GM18507 (cell line): ENCODE measurements around the gene SULT1C4.
"Not testable (repeated sequence)": the region's sequence is repeated elsewhere in the genome, so short reads cannot be mapped to it uniquely, and the experiment has no call there.

Experiments
- DNase-seq: peaks from one replicate; pipeline ENCODE4 v3.0.0; 2011; ENCODE audit warnings: low read depth; ENCODE audit not compliant: insufficient read length; ENCODE audit errors: extremely low spot score
- FAIRE-seq: peaks from 2 replicates; lab custom pipeline; 2011; peaks lifted over from hg19 to GRCh38; lab: Jason Lieb, UNC

The SULT1C4 gene

GRCh38 chr2:108377815-108378630, at the start of gene SULT1C4:
Gene SULT1C4 (plus strand): TSS chr2:108377954. CDS start chr2:108378338, 384 bp downstream.
- DNase-seq: no peak
- no peak for FAIRE-seq

DNA sequence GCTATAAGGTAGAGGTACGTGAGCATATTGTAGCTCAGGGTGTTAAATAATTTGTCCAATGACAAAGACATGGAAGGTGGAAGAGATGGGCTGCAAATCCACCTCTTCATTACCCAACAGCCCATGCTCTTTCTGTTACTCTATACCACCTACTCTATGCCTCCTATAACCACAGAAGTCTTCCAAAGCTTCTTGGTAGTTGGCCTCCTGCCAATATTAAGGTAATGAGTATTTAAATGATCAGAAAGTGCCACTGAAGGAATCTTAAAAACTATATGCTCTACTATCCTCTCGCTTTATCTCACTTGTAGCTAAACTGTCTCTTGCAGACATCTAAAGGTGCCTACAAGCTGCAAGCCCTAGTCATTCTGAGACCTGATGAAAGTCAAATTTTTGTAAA, 48.0 kb upstream of the SULT1C4 start:
- DNase-seq (no peak), FAIRE-seq (no peak)

DNA sequence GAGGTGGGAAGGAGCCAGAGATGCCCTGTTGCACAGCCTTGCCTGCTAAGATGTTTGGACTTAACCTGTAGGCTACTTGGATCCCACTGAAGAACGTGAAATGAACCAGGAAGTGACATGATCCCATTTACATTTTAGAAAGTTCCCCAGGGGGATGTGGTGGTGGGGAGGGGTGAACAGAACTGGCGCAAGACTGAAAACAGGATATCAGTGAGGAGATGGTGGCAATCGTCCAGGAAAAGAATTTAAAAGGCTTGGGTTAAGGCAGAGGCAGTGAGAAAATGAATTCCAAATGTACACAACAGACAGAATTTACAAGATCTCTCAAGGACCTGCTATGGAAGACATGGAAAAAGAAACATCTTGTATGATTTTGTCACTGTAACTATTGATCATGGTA, 46.8 kb upstream of the SULT1C4 start:
- FAIRE-seq: no peak
- DNase-seq: no peak

DNA sequence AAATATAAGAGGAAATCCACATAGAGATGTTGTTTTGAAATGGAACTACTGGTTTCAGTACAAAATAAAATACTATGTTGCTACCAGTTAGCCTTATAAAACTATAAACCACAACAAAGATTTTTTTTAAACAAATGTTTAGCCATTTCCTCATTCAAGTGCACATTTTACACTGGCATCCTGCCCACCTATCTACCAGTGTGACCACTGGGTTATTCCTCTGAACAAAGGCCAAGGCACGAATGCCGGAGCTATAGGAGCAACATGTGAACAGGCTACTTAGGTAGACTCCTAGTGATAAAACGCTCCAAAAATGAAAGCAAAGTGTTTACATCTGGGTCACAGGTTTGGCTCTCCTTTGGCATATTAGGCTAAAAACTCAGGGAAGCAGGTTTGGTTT, 31.8 kb upstream of the SULT1C4 start:
- FAIRE-seq (no peak), DNase-seq (no peak)

- FAIRE-seq (peak; percentile 33), DNase-seq (no peak)
Measured at GRCh38 chr2:108346827-108347226, 30.9 kb upstream of the SULT1C4 start.

DNA sequence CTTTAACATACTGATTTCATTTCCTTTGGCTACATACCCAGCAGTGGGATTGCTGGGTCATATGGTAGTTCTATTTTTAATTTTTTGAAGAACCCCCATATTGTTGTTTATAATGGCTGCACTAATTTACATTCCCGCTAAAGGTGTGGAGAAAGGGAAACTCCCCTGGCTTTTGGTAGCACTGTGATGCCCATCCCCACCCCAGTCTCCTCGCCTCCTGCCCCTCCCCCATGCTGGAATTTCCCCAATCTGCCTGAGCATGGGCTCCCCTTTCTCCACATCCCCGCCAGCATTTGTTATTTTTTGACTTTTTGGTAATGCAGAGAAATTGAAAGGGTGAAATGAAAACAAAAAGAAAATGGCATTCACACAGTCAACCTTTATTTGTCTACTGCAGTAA, 30.0 kb upstream of the SULT1C4 start:
- FAIRE-seq (no peak), DNase-seq (no peak)

- FAIRE-seq (no peak), DNase-seq (no peak)
Measured at GRCh38 chr2:108348816-108349570, 28.8 kb upstream of the SULT1C4 start.

- FAIRE-seq (no peak), DNase-seq (no peak)
Measured at GRCh38 chr2:108349571-108349928, 28.2 kb upstream of the SULT1C4 start.

- no peak for DNase-seq
- FAIRE-seq: no peak
Measured at GRCh38 chr2:108351889-108352288, 25.9 kb upstream of the SULT1C4 start.

- DNase-seq (no peak), FAIRE-seq (no peak)
Measured at GRCh38 chr2:108354136-108354535, 23.6 kb upstream of the SULT1C4 start.

DNA sequence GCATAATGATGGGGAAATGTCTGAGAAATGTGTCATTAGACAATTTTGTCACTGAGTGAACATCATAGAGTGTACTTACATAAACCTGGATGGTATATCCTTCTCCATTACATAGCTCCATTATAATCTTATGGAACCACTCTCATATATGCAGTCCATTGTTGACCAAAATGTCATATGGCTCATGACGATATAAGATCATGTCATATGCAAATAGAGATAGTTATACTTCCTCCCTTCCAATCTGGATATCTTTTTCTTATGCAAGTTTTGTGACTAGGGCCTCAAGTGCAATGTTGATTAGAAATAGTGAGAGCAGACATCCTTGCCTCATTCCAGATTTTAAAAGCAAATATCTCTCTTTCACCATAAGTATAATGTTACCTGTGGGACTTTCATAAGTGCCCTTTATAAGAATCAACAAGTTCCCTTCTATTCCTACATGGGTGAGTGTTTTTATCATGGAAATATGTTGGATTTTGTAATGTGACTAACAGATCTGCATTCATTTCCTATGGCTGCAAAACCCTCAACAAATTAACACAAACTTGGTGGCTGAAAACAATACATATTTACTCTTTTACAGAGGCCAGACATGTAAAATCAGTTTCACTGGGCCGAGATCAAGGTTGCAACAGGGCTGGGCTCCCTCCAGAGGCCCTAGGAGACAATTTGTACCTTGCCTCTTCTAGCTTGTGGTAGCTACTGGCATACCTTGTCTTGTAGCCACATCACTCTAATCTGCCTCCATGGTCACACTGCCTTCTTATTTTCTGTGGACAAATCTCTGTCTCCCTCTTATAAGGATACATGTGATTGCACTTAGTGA, 21.6 kb upstream of the SULT1C4 start:
- DNase-seq (no peak), FAIRE-seq (no peak)

- FAIRE-seq, DNase-seq: not testable (repeated sequence)
Measured at GRCh38 chr2:108359336-108359735, 18.4 kb upstream of the SULT1C4 start.

DNA sequence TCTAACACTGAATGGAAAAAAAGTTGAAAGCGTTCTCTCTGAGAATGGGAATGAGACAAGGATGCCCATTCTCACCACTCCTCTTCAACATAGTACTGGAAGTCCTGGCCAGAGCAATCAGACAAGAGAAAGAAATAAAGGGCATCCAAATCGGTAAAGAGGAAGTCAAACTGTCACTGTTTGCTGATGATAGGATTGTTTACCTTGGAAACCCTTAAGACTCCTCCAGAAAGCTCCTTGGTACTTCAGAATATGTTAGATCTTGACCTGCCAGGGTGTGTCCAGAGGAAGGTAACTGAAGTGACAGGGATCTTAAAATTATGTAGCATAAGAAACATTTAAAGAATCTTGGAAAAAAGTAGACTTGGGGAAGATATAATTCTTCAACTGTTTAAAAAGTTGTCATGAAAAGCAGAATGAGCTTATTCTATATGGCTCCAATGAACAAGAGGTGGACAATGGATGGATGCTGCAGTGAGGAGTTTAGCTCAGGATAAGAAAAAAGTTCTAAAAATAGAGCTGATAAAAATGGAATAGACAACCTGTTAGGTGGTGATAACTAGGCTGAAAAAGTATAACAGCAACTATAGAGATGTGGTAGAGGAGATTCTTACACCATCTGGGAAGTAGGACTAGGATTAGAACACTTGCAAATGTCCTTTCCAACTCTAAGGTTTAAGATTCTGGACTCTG, 16.8 kb upstream of the SULT1C4 start:
- FAIRE-seq: no peak

GRCh38 chr2:108363024-108363907, 14.5 kb upstream of the SULT1C4 start:
- FAIRE-seq: no peak

More for the DNA sequence above, 16.8 kb upstream of the SULT1C4 start:
- DNase-seq: no peak

GRCh38 chr2:108363908-108364225, 13.9 kb upstream of the SULT1C4 start:
- no peak for DNase-seq
- FAIRE-seq: no peak

More at GRCh38 chr2:108363024-108363907, 14.5 kb upstream of the SULT1C4 start:
- DNase-seq: no peak

DNA sequence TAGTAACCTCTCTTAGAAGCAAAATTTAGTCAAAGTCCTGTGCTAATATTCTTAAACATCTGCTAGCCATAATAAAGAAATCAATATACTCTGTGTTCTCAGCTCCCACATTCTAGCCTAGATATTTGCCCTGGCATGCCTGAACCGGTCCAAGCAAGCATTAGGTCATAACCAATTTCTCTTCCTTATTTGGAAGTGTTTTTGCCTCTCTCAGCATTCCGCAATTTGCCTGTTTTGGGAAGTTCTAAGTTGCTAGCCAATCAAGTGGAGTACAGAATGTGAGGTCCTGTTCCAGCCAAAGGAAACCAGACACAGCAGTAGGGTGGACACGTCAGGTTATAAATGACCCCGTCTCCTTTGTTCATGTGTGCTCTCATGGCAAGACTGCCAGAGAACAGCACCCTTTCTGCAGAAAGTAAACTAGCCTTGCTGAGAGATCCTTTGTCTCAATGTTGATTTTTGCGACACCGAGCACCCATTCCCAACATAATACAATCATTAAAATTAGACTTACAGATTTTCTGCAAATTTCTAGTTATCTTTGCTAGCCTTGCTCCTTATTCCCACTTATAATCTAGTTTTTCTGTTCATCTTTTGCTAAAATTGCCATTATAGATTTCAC, 13.0 kb upstream of the SULT1C4 start:
- DNase-seq (no peak), FAIRE-seq (no peak)

DNA sequence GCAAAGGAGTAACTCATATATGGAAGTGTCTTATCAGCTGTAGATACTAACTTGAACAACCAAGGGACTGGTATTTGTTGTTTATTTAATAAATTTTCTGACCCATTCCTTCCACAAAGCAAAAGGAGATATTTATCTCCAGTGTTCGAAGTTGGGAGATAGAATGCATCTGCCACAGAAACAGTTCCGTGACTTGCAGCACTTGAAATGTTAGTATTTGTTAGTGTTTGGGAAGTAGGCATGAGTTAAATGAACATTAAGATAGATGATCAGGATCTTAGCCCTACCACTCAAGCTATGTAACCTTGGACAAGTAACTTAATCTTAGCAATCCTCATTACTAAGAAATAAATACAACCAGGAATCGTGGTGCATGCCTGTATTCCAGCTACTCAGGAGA, 12.1 kb upstream of the SULT1C4 start:
- FAIRE-seq: no peak
- no peak for DNase-seq

- FAIRE-seq (no peak), DNase-seq (no peak)
Measured at GRCh38 chr2:108367014-108367413, 10.7 kb upstream of the SULT1C4 start.
